ENCODE results near the gene SLC2A8.

SLC2A8 gene

GRCh38 chr9:127428348-127428747 is 31.4 kb downstream of the SLC2A8 start:
- TF ChIP-seq EZH2 (IDR thresholded peaks at IDR 0.05; ENCODE audit: borderline replicate concordance, low read length) (no peak), CTCF (IDR thresholded peaks at IDR 0.05; ENCODE audit: low read length) (no peak)
- peaks cover 32% of the 10 kb centered on the region for H3K36me3 ChIP-seq (ENCODE audit: insufficient read depth, low read length)

GRCh38 chr9:127430415-127430814 is 33.4 kb downstream of the SLC2A8 start:
- Histone ChIP-seq H3F3A (ENCODE audit: insufficient read depth, low read length) (no peaks in the 10 kb centered on the region), H3K9ac (ENCODE audit: low read length) (no peak overlapping the region), H2AFZ (ENCODE audit: low read length) (no peak overlapping the region), H3K79me2 (ENCODE audit: insufficient read depth, low read length) (0 out of 2 replicates have a peak, but pooled peaks cover 3% of the 10 kb centered on the region), H3K4me1 (ENCODE audit: insufficient read depth, low read length, severe bottlenecking) (peaks cover 6% of the 10 kb centered on the region), H4K20me1 (ENCODE audit: insufficient read depth, low read length) (no peaks in the 10 kb centered on the region), H3K36me3 (ENCODE audit: insufficient read depth, low read length) (peaks cover 53% of the 10 kb centered on the region), H3K9me2 (ENCODE audit: low read depth, low read length) (no peaks in the 10 kb centered on the region), H3K27me3 (ENCODE audit: insufficient read depth, low read length) (no peaks in the 10 kb centered on the region), H3K4me2 (ENCODE audit: low read length) (no peak overlapping the region), H3K27ac (ENCODE audit: low read depth, low read length, poor library complexity, severe bottlenecking) (no peak overlapping the region), H3K4me3 (ENCODE audit: low read depth, low read length, poor library complexity, severe bottlenecking) (no peak overlapping the region), H3K9me3 (ENCODE audit: low read length) (no peaks in the 10 kb centered on the region)
- TF ChIP-seq CTCF (IDR thresholded peaks at IDR 0.05; ENCODE audit: low read length) (no peak), EZH2 (IDR thresholded peaks at IDR 0.05; ENCODE audit: borderline replicate concordance, low read length) (no peak)

More at GRCh38 chr9:127428348-127428747, 31.4 kb downstream of the SLC2A8 start:
- H3K4me3 ChIP-seq (ENCODE audit: low read depth, low read length, poor library complexity, severe bottlenecking) = no peak overlapping the region
- no peak overlapping the region for H3K4me2 ChIP-seq (ENCODE audit: low read length)
- no peaks in the 10 kb centered on the region for H3K27me3 ChIP-seq (ENCODE audit: insufficient read depth, low read length)
- H3K27ac ChIP-seq (ENCODE audit: low read depth, low read length, poor library complexity, severe bottlenecking) = no peak overlapping the region
- no peaks in the 10 kb centered on the region for H3K9me2 ChIP-seq (ENCODE audit: low read depth, low read length)
- H4K20me1 ChIP-seq (ENCODE audit: insufficient read depth, low read length) = no peaks in the 10 kb centered on the region
- no peaks in the 10 kb centered on the region for H3K9me3 ChIP-seq (ENCODE audit: low read length)
- H2AFZ ChIP-seq (ENCODE audit: low read length) = no peak overlapping the region
- H3K79me2 ChIP-seq (ENCODE audit: insufficient read depth, low read length) = peaks cover 8% of the 10 kb centered on the region
- H3K4me1 ChIP-seq (ENCODE audit: insufficient read depth, low read length, severe bottlenecking) = peaks cover 15% of the 10 kb centered on the region
- no peak overlapping the region for H3K9ac ChIP-seq (ENCODE audit: low read length)
- H3F3A ChIP-seq (ENCODE audit: insufficient read depth, low read length) = no peaks in the 10 kb centered on the region

GRCh38 chr9:127437497-127438264 is 40.7 kb downstream of the SLC2A8 start:
- no peak for TF ChIP-seq EZH2 (IDR thresholded peaks at IDR 0.05; ENCODE audit: borderline replicate concordance, low read length)
- no peak for TF ChIP-seq CTCF (IDR thresholded peaks at IDR 0.05; ENCODE audit: low read length)
- Histone ChIP-seq H3K79me2 (ENCODE audit: insufficient read depth, low read length) (no peaks in the 10 kb centered on the region), H3K4me2 (ENCODE audit: low read length) (no peak overlapping the region), H2AFZ (ENCODE audit: low read length) (no peak overlapping the region), H3K9me3 (ENCODE audit: low read length) (0 out of 2 replicates have a peak, but pooled peaks cover 3% of the 10 kb centered on the region), H3K36me3 (ENCODE audit: insufficient read depth, low read length) (peaks cover 95% of the 10 kb centered on the region), H3F3A (ENCODE audit: insufficient read depth, low read length) (no peaks in the 10 kb centered on the region), H3K4me3 (ENCODE audit: low read depth, low read length, poor library complexity, severe bottlenecking) (no peak overlapping the region), H3K27ac (ENCODE audit: low read depth, low read length, poor library complexity, severe bottlenecking) (no peak overlapping the region), H4K20me1 (ENCODE audit: insufficient read depth, low read length) (no peaks in the 10 kb centered on the region), H3K9ac (ENCODE audit: low read length) (no peak overlapping the region), H3K27me3 (ENCODE audit: insufficient read depth, low read length) (no peaks in the 10 kb centered on the region), H3K9me2 (ENCODE audit: low read depth, low read length) (no peaks in the 10 kb centered on the region), H3K4me1 (ENCODE audit: insufficient read depth, low read length, severe bottlenecking) (no peaks in the 10 kb centered on the region)
